Inferior parietal cortex (tissue), 1 donor: Measurements from ENCODE around the gene ANG.

Experiments
- DNase-seq: peaks from one replicate; pipeline ENCODE4 v3.0.0-alpha.2; 2016; ENCODE audit errors: extremely low spot score

The ANG gene

GRCh38 chr14:20743556-20743955 lies 55.0 kb downstream of the ANG start:
- no peak for DNase-seq
